GM21447 (cell line): Measurements from ENCODE around the gene UACA.

Experiments
- ATAC-seq: cut with Tn5 transposase; IDR thresholded peaks from one replicate; pipeline ENCODE4 v1.9.1; 2021; ENCODE audit not compliant: unreplicated experiment

UACA gene

GRCh38 chr15:70783610-70784022 lies 20.3 kb upstream of the UACA start:
- no peak for ATAC-seq

GRCh38 chr15:70783041-70783440 lies 19.7 kb upstream of the UACA start:
- no peak for ATAC-seq

GRCh38 chr15:70781236-70781635 lies 17.9 kb upstream of the UACA start:
- no peak for ATAC-seq

GRCh38 chr15:70778258-70779076 lies 15.1 kb upstream of the UACA start:
- ATAC-seq = no peak

- no peak for ATAC-seq
These were observed 14.0 kb upstream of the UACA start for GRCh38 chr15:70777170-70777926.

- no peak for ATAC-seq
These were observed 11.8 kb upstream of the UACA start for GRCh38 chr15:70775160-70775559.

GRCh38 chr15:70772402-70772801 lies 9.0 kb upstream of the UACA start:
- no peak for ATAC-seq

- no peak for ATAC-seq
These were observed 7.5 kb upstream of the UACA start for GRCh38 chr15:70770863-70771262.

GRCh38 chr15:70768257-70768883 lies 5.0 kb upstream of the UACA start:
- no peak for ATAC-seq

- ATAC-seq = no peak
These were observed 4.3 kb upstream of the UACA start for GRCh38 chr15:70767667-70768066.

GRCh38 chr15:70766597-70766996 lies 3.2 kb upstream of the UACA start:
- no peak for ATAC-seq

- ATAC-seq = no peak
These were observed 2.3 kb upstream of the UACA start for GRCh38 chr15:70765504-70766281.

GRCh38 chr15:70763950-70764730 lies 782 bp upstream of the UACA start:
- no peak for ATAC-seq

GRCh38 chr15:70762469-70763119 lies 764 bp downstream of the UACA start:
- peak; percentile 30 for ATAC-seq

- no peak for ATAC-seq
These were observed 1.4 kb downstream of the UACA start for GRCh38 chr15:70761931-70762468.

- no peak for ATAC-seq
These were observed 2.3 kb downstream of the UACA start for GRCh38 chr15:70761046-70761445.

- ATAC-seq = no peak
These were observed 4.4 kb downstream of the UACA start for GRCh38 chr15:70758790-70759462.

GRCh38 chr15:70757627-70758026 lies 5.7 kb downstream of the UACA start:
- ATAC-seq = no peak

- no peak for ATAC-seq
These were observed 8.5 kb downstream of the UACA start for GRCh38 chr15:70754862-70755261.
